ENCODE results near the gene ARSJ. TPM values are rescaled to one million over a fixed set of nuclear protein-coding genes. Genes with fewer than 3 reads are reported as not detected.

ARSJ gene
- total RNA-seq, 4 donors from 2014 or later, result 18.1 to 26.0 (median 21.2) TPM

DNA sequence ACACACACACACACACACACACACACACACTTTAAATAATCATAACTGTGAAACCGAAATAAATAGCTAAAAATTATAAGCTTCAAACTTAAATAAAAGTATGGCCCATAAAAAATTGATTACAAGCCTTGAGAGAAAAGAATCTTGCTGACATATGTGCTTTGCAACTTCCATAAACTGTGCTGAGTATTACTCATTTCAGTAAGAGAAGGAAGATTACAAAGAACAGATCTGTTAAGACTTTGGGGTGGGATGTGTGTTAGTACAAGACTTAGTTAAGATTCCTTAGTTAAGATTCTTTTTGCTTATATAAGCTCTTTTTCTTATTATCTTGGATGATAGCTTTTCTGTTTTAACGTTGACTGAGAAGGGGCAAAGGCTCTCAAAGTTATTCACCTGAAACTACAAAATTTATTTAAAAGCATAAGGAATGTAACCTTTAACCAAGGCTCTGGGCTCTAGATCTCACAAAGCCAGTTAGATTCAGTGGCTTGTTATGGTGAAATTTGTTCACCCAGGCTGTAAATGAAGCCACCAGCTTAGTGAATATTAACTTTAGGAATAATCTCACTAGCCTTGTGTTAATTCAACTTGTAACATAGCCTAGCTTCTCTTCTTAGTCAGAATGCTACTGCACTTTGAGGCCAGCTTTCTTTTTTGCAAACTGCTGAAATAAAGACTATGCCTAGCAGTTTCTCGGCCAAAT lies 58.2 kb downstream of the ARSJ start:
- H3K9me3 ChIP-seq, result no peaks in the 10 kb centered on the region
- intact Hi-C loops (cut with DNase I), result no loop called here
- H3K36me3 ChIP-seq, result no peaks in the 10 kb centered on the region
- peaks cover 0 to 30% (median 19%) of the 10 kb centered on the region in 4 donors for H3K4me1 ChIP-seq
- no peak overlapping the region for H3K4me3 ChIP-seq
- 63% methylated on average over 3 of the region's 3 CpGs for WGBS
- H3K27ac ChIP-seq (replicated peaks in 1 of 4), result no peak overlapping the region
- no peak for TF ChIP-seq EP300 (IDR thresholded peaks at IDR 0.05)
- TF ChIP-seq POLR2A (IDR thresholded peaks at IDR 0.05; ENCODE audit: low read depth), result no peak
- TF ChIP-seq, protein P1, sequence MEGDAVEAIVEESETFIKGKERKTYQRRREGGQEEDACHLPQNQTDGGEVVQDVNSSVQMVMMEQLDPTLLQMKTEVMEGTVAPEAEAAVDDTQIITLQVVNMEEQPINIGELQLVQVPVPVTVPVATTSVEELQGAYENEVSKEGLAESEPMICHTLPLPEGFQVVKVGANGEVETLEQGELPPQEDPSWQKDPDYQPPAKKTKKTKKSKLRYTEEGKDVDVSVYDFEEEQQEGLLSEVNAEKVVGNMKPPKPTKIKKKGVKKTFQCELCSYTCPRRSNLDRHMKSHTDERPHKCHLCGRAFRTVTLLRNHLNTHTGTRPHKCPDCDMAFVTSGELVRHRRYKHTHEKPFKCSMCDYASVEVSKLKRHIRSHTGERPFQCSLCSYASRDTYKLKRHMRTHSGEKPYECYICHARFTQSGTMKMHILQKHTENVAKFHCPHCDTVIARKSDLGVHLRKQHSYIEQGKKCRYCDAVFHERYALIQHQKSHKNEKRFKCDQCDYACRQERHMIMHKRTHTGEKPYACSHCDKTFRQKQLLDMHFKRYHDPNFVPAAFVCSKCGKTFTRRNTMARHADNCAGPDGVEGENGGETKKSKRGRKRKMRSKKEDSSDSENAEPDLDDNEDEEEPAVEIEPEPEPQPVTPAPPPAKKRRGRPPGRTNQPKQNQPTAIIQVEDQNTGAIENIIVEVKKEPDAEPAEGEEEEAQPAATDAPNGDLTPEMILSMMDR (IDR thresholded peaks at IDR 0.05), result no peak
- no peak for TF ChIP-seq POLR2AphosphoS5 (IDR thresholded peaks at IDR 0.05)
- no peak for DNase-seq (ENCODE audit: extremely low spot score)
- H3K27me3 ChIP-seq, result no peaks in the 10 kb centered on the region

DNA sequence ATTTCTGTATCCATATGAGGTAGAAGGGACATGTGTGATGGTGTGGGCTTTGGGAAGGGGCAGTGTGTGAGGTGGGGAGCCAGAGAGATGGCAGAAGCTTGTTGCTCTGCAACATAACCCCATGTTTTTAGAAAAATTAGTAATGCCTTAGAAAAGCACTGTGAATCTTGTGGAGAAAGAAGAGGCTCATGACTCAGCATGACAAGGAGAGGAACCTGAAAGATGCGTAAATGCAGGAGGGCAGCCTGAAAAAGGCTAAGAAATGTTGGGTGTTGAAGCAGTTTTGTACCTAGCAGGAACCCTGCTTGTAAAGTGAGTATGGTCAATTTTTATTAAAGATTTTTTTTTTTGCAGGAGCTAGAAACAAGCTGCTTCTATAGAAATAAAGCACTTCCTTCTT lies 59.8 kb downstream of the ARSJ start:
- TF ChIP-seq POLR2A (IDR thresholded peaks at IDR 0.05; ENCODE audit: low read depth), result no peak
- no peak for TF ChIP-seq POLR2AphosphoS5 (IDR thresholded peaks at IDR 0.05)
- TF ChIP-seq, protein P1 (IDR thresholded peaks at IDR 0.05), result no peak
- H3K9me3 ChIP-seq, result no peaks in the 10 kb centered on the region
- no peak overlapping the region for H3K4me3 ChIP-seq
- H3K27me3 ChIP-seq, result no peaks in the 10 kb centered on the region
- intact Hi-C loops (cut with DNase I), result no loop called here
- WGBS, result 88% methylated on average over 1 of the region's 1 CpG
- peaks cover 0 to 30% (median 19%) of the 10 kb centered on the region in 4 donors for H3K4me1 ChIP-seq
- no peak for DNase-seq (ENCODE audit: extremely low spot score)
- H3K27ac ChIP-seq (replicated peaks in 1 of 4), result no peak overlapping the region
- no peaks in the 10 kb centered on the region for H3K36me3 ChIP-seq

DNA sequence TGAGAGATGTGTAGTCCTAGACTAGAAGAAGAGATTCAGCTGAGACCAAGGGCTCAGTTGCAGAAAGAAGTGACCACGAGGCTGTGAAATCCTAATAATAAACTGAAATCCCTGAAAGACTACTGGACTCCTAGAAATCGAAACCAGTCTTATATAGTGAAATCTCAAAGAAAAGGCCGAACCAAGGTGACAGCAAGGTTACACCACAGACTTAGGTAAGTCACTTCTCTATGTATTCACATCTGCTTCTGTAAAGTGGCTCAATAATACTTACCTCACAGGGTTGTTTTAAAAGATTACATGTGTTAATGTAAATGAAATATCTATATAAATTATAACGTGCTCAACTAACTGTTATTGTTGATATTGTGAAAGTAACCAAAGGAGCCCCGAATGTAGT lies 60.3 kb downstream of the ARSJ start:
- intact Hi-C loops (cut with DNase I), result no loop called here

GRCh38 chr4:113908829-113909228 lies 70.6 kb downstream of the ARSJ start:
- no peak for DNase-seq (ENCODE audit: extremely low spot score)
- Histone ChIP-seq H3K27me3 (no peaks in the 10 kb centered on the region), H3K9me3 (no peaks in the 10 kb centered on the region), H3K27ac (replicated peaks in 1 of 4) (no peak overlapping the region), H3K4me1 (peaks cover 0 to 12% (median 10%) of the 10 kb centered on the region in 4 donors), H3K36me3 (no peaks in the 10 kb centered on the region), H3K4me3 (no peak overlapping the region)
- TF ChIP-seq POLR2AphosphoS5 (IDR thresholded peaks at IDR 0.05), result no peak
- TF ChIP-seq, protein P1 (IDR thresholded peaks at IDR 0.05), result no peak
- TF ChIP-seq POLR2A (IDR thresholded peaks at IDR 0.05; ENCODE audit: low read depth), result no peak
- TF ChIP-seq EP300 (IDR thresholded peaks at IDR 0.05), result no peak
- intact Hi-C loops (cut with DNase I), result no loop called here

More for the DNA sequence above, 60.3 kb downstream of the ARSJ start:
- H3K9me3 ChIP-seq, result no peaks in the 10 kb centered on the region
- no peaks in the 10 kb centered on the region for H3K27me3 ChIP-seq
- H3K27ac ChIP-seq (replicated peaks in 1 of 4), result no peak overlapping the region
- H3K4me1 ChIP-seq, result peaks cover 0 to 30% (median 19%) of the 10 kb centered on the region in 4 donors
- no peaks in the 10 kb centered on the region for H3K36me3 ChIP-seq
- no peak overlapping the region for H3K4me3 ChIP-seq
- 53% methylated on average over 5 of the region's 5 CpGs for WGBS
- TF ChIP-seq POLR2AphosphoS5 (IDR thresholded peaks at IDR 0.05), result no peak
- TF ChIP-seq, protein P1 (IDR thresholded peaks at IDR 0.05), result no peak
- TF ChIP-seq POLR2A (IDR thresholded peaks at IDR 0.05; ENCODE audit: low read depth), result no peak
- no peak for TF ChIP-seq EP300 (IDR thresholded peaks at IDR 0.05)
- no peak for DNase-seq (ENCODE audit: extremely low spot score)

DNA sequence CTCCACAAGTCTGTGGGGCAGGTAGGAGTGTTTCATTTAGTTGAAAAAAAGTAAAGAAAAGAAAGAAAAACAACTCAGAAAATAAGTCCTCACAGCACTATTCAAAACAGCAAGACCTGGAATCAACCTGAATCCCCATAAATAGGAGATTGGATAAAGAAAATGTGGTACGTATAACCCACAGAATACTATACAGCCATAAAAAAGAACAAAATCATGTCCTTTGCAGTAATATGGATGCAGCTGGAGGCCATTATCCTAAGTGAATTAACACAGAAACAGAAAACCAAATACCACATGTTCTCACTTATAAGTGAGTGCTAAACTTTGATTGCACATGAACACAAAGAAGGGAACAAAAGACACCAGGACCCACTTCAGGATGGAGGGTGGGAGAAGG lies 71.9 kb downstream of the ARSJ start:
- H3K27me3 ChIP-seq, result no peaks in the 10 kb centered on the region
- intact Hi-C loops (cut with DNase I), result no loop called here
- WGBS, result 86% methylated on average over 1 of the region's 1 CpG
- DNase-seq (ENCODE audit: extremely low spot score), result no peak
- H3K36me3 ChIP-seq, result peaks cover 0 to 10% (median 8%) of the 10 kb centered on the region in 4 donors
- H3K4me1 ChIP-seq, result peaks cover 0 to 12% (median 10%) of the 10 kb centered on the region in 4 donors
- H3K27ac ChIP-seq (replicated peaks in 1 of 4), result no peak overlapping the region
- H3K4me3 ChIP-seq, result no peak overlapping the region
- no peaks in the 10 kb centered on the region for H3K9me3 ChIP-seq
- TF ChIP-seq POLR2AphosphoS5 (IDR thresholded peaks at IDR 0.05), result no peak

Data from esophagus muscularis mucosa (tissue), 4 donors.